Hepatocyte (in vitro differentiated cells): ENCODE results near the gene ABCC3. TPM values are rescaled to one million over a fixed set of nuclear protein-coding genes. Genes with fewer than 3 reads are reported as not detected.
A peak's percentile ranks its signal among the peaks of the same experiment; 100 is the strongest.

Source experiments
- DNase-seq: peaks from one replicate; pipeline ENCODE4 v3.0.0-alpha.2; 2016; ENCODE audit warnings: low spot score
- H2AFZ ChIP-seq: fragments of 200-600 bp; sonication (generic); 2 replicates; pipeline ENCODE4 v1.6.0; 2016; ENCODE audit warnings: antibody characterized with exemption, mild to moderate bottlenecking
- H3K27ac ChIP-seq: fragments of 200-600 bp; sonication (generic); 2 replicates; pipeline ENCODE4 v1.5.1; 2016; ENCODE audit warnings: mild to moderate bottlenecking
- H3K27me3 ChIP-seq: fragments of 200-600 bp; sonication (generic); 2 replicates; pipeline ENCODE4 v1.6.1; 2016
- H3K36me3 ChIP-seq: fragments of 200-600 bp; sonication (generic); replicated peaks from 2 replicates; pipeline ENCODE4 v1.5.1; 2016; ENCODE audit warnings: low read depth; ENCODE audit not compliant: insufficient read depth
- H3K4me1 ChIP-seq: fragments of 200-600 bp; sonication (generic); 2 replicates; pipeline ENCODE4 v1.5.1; 2016; ENCODE audit warnings: mild to moderate bottlenecking, moderate library complexity; ENCODE audit not compliant: insufficient read depth
- H3K4me2 ChIP-seq: fragments of 200-600 bp; sonication (generic); 2 replicates; pipeline ENCODE4 v1.6.0; 2016
- H3K4me3 ChIP-seq: fragments of 200-600 bp; sonication (generic); 2 replicates; pipeline ENCODE4 v1.5.1; 2016; ENCODE audit warnings: mild to moderate bottlenecking
- H3K79me2 ChIP-seq: fragments of 200-600 bp; sonication (generic); 2 replicates; pipeline ENCODE4 v1.6.0; 2017; ENCODE audit warnings: mild to moderate bottlenecking
- H3K9me2 ChIP-seq: fragments of 200-600 bp; sonication (generic); replicated peaks from 2 replicates; pipeline ENCODE4 v1.6.0; 2017; ENCODE audit warnings: mild to moderate bottlenecking; ENCODE audit not compliant: insufficient read depth
- H3K9me3 ChIP-seq: fragments of 200-600 bp; sonication (generic); 2 replicates; pipeline ENCODE4 v1.5.1; 2016; ENCODE audit warnings: low read depth, mild to moderate bottlenecking
- H4K20me1 ChIP-seq: fragments of 200-600 bp; sonication (generic); 2 replicates; pipeline ENCODE4 v1.6.0; 2016; ENCODE audit warnings: mild to moderate bottlenecking; ENCODE audit not compliant: insufficient read depth, poor library complexity, severe bottlenecking
- EZH2 ChIP-seq: fragments of 200-600 bp; sonication (generic); IDR thresholded peaks from 2 replicates; pipeline ENCODE4 v1.6.1; 2016; ENCODE audit warnings: antibody characterized with exemption, mild to moderate bottlenecking, borderline replicate concordance
- EZH2phosphoT487 ChIP-seq: fragments of 200-600 bp; sonication (generic); IDR thresholded peaks from one replicate; pipeline ENCODE4 v1.6.1; 2018; ENCODE audit warnings: antibody characterized with exemption, mild to moderate bottlenecking, low read depth, moderate library complexity; ENCODE audit not compliant: unreplicated experiment, severe bottlenecking
- WGBS: methylation state at CpG from one replicate; pipeline ENCODE4 v1.1.6; 2016; ENCODE audit warnings: low lambda C conversion rate; ENCODE audit errors: missing lambda C conversion rate; 5-methylcytosine and 5-hydroxymethylcytosine counted together
- polyA plus RNA-seq: library from polyadenylated mRNA; unstranded; fragments of >200 nt; fragmentation: Nextera tagmentation; extraction: Ambion mirVana; gene quantifications from 2 replicates; pipeline ENCODE4 v1.2.1, GENCODE V29; 2016
- total RNA-seq: library from RNA; depleted of rRNA; stranded (reverse); fragments of >200 nt; gene quantifications from 2 replicates; pipeline ENCODE4 v1.2.3, GENCODE V29; 2014
- TF ChIP-seq, protein P1 (sequence below): fragments of 200-600 bp; sonication (generic); IDR thresholded peaks from 2 replicates; pipeline ENCODE4 v1.5.1; 2016; ENCODE audit warnings: antibody characterized with exemption, mild to moderate bottlenecking; ENCODE audit not compliant: poor library complexity

The ABCC3 gene
- total and polyA plus RNA-seq, 2 experiments from 2014 or later = 16.9 to 18.1 TPM

DNA sequence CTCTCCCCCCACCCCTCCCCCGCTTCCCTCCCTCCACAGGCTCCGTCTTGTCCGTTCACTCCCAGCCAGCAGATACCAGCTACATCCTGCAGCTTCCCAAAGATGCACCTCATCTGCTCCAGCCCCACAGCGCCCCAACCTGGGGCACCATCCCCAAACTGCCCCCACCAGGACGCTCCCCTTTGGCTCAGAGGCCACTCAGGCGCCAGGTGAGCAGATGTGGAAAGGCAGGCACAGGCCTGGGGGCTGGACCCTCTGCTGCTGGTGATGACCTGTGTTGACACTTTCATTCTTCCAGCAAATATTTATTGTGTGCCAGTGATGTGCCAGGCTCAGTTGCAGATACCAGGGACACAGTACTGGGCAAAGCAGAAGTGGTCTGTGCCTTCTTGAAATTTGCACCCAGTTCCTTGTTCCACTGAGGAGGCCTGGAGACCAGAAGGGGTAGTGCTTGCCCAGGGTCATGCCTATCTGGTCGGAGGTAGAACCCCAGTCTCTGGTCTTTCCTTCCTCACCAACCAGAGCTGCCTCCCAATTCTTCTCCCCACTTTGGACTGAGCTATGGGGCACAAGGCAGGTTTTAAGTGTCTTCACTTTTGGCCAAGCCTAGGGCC, 10.3 kb upstream of the ABCC3 start:
- Histone ChIP-seq H3K9me2 (no peaks in the 10 kb centered on the region), H3K4me1 (peaks cover 20% of the 10 kb centered on the region), H3K4me3 (no peak overlapping the region), H3K27ac (no peak overlapping the region), H3K79me2 (no peaks in the 10 kb centered on the region), H2AFZ (no peak overlapping the region), H4K20me1 (no peaks in the 10 kb centered on the region), H3K4me2 (no peak overlapping the region), H3K36me3 (no peaks in the 10 kb centered on the region), H3K9me3 (no peaks in the 10 kb centered on the region), H3K27me3 (no peaks in the 10 kb centered on the region)
- no peak for DNase-seq
- 77% methylated on average over 7 of the region's 7 CpGs for WGBS
- TF ChIP-seq, protein P1, sequence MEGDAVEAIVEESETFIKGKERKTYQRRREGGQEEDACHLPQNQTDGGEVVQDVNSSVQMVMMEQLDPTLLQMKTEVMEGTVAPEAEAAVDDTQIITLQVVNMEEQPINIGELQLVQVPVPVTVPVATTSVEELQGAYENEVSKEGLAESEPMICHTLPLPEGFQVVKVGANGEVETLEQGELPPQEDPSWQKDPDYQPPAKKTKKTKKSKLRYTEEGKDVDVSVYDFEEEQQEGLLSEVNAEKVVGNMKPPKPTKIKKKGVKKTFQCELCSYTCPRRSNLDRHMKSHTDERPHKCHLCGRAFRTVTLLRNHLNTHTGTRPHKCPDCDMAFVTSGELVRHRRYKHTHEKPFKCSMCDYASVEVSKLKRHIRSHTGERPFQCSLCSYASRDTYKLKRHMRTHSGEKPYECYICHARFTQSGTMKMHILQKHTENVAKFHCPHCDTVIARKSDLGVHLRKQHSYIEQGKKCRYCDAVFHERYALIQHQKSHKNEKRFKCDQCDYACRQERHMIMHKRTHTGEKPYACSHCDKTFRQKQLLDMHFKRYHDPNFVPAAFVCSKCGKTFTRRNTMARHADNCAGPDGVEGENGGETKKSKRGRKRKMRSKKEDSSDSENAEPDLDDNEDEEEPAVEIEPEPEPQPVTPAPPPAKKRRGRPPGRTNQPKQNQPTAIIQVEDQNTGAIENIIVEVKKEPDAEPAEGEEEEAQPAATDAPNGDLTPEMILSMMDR = no peak
- TF ChIP-seq EZH2phosphoT487 = no peak

GRCh38 chr17:50625032-50625871, 9.4 kb upstream of the ABCC3 start:
- H3K9me2 ChIP-seq = no peaks in the 10 kb centered on the region
- no peak overlapping the region for H3K4me3 ChIP-seq
- H3K4me1 ChIP-seq = peaks cover 20% of the 10 kb centered on the region
- DNase-seq = no peak
- H3K27me3 ChIP-seq = no peaks in the 10 kb centered on the region
- TF ChIP-seq, protein P1 = no peak
- no peak for TF ChIP-seq EZH2phosphoT487
- TF ChIP-seq EZH2 = no peak
- no peaks in the 10 kb centered on the region for H3K9me3 ChIP-seq
- H3K79me2 ChIP-seq = no peaks in the 10 kb centered on the region
- no peak overlapping the region for H3K27ac ChIP-seq
- no peak overlapping the region for H2AFZ ChIP-seq
- no peak overlapping the region for H3K4me2 ChIP-seq
- no peaks in the 10 kb centered on the region for H3K36me3 ChIP-seq
- H4K20me1 ChIP-seq = no peaks in the 10 kb centered on the region
- 89% methylated on average over 17 of the region's 19 CpGs for WGBS

DNA sequence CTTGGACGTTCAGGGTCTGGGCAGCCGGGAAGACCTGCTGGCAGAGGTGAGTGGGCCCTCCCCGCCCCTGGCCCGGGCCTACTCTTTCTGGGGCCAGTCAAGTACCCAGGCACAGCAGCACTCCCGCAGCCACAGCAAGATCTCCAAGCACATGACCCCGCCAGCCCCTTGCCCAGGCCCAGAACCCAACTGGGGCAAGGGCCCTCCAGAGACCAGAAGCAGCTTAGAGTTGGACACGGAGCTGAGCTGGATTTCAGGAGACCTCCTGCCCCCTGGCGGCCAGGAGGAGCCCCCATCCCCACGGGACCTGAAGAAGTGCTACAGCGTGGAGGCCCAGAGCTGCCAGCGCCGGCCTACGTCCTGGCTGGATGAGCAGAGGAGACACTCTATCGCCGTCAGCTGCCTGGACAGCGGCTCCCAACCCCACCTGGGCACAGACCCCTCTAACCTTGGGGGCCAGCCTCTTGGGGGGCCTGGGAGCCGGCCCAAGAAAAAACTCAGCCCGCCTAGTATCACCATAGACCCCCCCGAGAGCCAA, 8.6 kb upstream of the ABCC3 start:
- Histone ChIP-seq H3K36me3 (no peaks in the 10 kb centered on the region), H3K27ac (no peak overlapping the region), H3K4me2 (no peak overlapping the region), H3K9me3 (no peaks in the 10 kb centered on the region), H3K9me2 (no peaks in the 10 kb centered on the region), H3K79me2 (no peaks in the 10 kb centered on the region), H3K4me1 (peaks cover 20% of the 10 kb centered on the region), H3K27me3 (no peaks in the 10 kb centered on the region), H3K4me3 (no peak overlapping the region), H4K20me1 (no peaks in the 10 kb centered on the region), H2AFZ (no peak overlapping the region)
- 61% methylated on average over 15 of the region's 19 CpGs for WGBS
- no peak for TF ChIP-seq EZH2
- TF ChIP-seq, protein P1 = peak; percentile 65
- no peak for TF ChIP-seq EZH2phosphoT487
- peak; percentile 85 for DNase-seq
